Measurements from ENCODE around the gene NPAS3.

- TF ChIP-seq POLR2A (IDR thresholded peaks at IDR 0.05; ENCODE audit: low read length) (no peak), GATA1 (IDR thresholded peaks at IDR 0.05; ENCODE audit: low read depth, low read length) (no peak)
These were observed 503.0 kb downstream of the NPAS3 start for GRCh38 chr14:33441633-33442032.

Data from erythroblast (primary cell).